Myocyte (in vitro differentiated cells): ENCODE data around the gene ARHGEF4. TPM values are rescaled to one million over a fixed set of nuclear protein-coding genes. Genes with fewer than 3 reads are reported as not detected.

ENCODE experiments used
- DNase-seq: peaks from one replicate; pipeline ENCODE4 v3.0.0-alpha.2; 2012; ENCODE audit warnings: low read depth
- total RNA-seq: library from RNA; depleted of rRNA; stranded (reverse); fragments of >200 nt; gene quantifications from 2 replicates; pipeline ENCODE4 v1.2.3, GENCODE V29; 2014

The ARHGEF4 gene
- total RNA-seq, 1 donor from 2014 or later = 0.86 TPM

DNA sequence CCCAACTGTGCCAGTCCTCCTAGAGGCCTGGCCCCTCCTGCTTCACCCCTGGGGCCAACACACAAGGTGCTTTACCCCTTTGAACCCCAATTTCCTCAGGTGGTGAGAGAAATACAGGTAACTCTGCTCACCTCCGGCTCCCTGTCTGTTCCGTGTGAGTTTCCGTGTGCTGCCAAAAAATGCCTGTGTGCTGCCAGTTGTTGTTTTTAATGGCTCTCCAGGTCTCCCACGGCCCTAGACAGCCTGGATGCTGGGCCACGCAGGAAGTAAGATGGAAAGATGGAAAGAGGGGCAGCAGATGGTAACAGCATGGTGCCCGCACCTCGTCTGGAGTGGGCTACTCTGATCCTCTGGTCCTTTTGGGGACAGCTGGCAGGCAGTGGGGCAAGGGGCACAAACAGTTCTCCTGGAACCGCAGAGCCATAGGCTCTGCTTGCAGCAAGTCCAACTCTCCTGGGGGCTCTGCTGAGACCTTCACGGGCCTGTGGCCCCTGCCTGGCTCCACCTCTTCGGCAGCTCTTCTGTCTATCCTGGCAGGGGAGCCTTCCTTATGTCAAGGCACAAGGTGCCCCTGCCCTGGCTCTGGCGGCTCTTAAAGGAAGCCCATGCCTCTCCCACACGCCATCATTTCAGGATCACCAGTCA is 4.3 kb upstream of the ARHGEF4 start:
- DNase-seq = no peak

DNA sequence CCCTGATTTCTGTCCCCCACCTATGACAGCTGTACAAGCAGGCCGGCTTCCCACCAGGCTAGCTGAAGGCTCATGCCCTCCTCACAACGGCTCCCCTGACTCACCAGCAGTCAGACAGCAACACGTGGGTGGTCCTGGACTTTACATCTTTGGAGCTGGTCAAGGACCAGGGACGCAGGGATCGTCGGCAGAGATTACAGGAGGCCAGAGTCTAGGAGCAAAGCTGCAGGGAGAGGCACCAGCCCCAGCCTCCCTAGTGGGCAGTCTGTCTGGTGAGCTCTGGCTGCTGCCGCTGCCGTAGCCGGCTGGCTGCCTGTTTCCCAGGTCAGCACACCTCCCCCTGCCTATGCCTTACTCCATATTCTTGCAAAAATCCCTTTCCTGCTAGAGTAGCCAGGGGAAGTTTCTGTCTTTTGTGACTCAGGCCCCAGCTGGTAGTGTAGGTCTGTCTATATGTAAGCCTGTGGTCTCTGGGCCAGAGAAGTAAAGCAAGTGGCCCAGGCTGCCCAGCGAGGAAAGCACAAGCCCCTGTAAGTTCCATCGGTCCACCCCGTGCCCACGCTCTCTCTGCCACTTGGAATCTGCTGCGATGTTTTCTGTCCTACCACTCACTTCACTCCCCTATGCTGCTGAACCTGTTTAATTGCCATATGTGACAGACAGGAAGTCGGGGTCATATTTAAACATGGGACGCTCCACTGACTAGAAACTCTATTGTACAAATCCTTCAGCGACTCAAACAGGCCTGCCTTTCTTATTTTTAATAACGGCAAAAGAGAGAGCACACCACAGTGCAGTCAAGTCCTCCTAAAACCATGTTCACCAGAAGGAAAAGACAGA is 2.4 kb upstream of the ARHGEF4 start:
- no peak for DNase-seq

DNA sequence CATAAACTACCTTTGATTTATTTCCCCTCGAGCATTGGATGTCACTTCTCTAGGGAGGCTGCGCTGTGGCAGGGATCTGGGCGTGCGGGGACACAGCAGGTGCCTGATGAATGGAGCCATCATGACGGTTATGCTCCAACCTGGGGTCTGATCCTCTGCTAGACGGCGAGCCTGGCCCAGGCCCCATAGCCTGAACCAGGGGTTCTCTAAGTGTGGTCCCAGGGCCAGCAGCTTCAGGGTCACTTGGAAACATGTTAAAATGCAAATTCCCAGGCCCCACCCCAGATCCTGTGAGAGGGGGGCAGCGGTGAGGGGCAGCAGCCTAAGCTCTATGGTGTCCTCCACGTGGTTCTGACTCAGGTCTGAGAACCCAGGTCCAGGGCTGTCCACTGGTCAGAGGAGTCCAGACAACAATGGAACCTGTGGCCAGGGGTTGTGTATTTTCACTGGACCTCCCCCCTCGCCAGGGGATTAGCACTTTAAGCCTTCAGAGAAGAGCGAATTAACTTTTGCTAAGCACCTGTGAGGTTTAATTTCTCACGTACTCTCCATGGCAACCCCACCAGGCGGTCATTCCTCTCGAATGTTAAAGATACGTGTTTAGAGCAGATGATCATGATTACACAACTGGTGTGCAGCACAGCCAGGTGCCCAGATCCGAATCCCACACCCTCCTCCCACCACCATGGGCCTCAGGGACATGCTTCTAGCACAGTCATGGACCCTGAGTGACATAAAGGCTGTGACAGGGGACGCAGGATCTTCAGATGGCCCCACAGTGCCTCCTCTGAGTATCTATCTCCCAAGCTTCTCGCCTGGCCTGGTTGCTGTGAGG is 1.6 kb upstream of the ARHGEF4 start:
- DNase-seq = no peak

DNA sequence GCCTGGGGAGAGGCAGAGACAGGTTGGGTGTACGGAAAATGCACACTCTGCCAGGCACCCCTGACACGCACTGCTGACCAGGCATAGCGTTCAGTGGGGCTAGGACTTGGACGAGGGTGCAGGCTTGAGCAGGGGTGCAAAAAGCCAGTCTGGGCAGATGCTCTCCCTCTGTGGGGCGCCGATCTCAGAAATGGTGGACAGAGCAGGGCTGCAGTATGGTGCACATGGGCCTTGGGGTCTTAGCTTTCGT is 1.0 kb upstream of the ARHGEF4 start:
- DNase-seq = no peak

DNA sequence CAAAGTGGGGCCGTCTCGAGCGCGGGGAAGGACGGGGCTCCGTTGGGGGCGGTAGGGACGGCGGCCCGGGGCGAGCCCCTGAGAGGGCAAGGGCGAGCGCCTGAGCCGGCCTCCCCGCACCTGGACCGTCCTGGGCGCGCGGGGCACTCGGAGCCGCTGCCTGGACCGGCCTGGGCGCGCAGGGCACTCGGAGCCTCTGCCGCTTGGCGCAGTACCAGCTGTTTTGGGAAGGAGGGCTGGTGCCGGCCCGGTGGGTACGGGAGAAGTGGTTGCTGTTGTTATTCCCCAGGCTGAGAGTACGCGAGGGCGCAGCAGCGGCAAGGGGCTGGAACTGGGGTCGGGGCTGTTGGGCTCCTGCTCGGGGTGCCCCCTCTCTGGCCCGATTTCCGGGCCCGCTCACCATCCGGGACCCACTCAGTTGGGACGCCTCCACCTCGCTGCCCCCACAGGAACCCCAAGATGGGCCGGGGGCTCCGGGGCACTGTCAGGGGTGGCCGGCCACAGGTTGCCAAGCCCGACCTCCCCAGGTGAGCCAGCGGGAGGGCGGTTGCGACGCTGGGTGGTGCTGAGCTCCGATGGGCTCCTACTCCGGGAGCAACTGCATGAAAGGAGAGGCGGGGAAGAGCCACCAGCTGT is 579 bp downstream of the ARHGEF4 start:
- no peak for DNase-seq

DNA sequence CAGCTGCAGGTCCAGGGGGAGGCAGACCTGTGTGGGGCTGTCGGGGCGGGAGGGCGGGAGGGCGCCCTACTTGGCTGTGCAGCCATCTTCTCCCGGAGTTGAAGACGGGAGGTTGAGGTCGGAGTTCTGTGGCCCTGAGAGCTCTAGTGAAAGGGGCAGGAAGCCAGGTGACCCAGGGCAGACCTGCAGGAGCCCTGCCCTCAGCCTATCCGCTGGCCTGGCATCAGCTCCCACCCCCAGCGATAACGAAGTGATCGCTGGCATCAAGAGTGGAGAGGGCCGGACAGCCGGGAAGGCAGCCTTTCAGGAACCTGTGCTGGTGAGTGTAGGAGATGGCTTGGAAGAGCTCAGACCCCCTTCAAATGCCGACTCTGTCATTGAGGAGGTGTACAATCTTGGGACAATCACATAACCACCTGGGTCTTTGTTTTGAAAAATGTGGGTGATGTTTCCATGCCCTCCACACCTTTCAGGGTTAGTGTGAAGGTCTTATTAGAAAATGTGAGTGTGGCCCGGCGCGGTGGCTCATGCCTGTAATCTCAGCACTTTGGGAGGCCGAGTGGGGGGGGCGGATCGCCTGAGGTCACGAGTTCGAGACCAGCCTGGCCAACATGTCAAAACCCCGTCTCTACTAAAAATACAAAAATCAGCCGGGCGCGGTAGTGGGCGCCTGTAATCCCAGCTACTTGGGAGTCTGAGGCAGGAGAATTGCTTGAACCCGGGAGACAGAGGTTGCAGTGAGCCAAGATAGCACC is 1.3 kb downstream of the ARHGEF4 start:
- DNase-seq = no peak

DNA sequence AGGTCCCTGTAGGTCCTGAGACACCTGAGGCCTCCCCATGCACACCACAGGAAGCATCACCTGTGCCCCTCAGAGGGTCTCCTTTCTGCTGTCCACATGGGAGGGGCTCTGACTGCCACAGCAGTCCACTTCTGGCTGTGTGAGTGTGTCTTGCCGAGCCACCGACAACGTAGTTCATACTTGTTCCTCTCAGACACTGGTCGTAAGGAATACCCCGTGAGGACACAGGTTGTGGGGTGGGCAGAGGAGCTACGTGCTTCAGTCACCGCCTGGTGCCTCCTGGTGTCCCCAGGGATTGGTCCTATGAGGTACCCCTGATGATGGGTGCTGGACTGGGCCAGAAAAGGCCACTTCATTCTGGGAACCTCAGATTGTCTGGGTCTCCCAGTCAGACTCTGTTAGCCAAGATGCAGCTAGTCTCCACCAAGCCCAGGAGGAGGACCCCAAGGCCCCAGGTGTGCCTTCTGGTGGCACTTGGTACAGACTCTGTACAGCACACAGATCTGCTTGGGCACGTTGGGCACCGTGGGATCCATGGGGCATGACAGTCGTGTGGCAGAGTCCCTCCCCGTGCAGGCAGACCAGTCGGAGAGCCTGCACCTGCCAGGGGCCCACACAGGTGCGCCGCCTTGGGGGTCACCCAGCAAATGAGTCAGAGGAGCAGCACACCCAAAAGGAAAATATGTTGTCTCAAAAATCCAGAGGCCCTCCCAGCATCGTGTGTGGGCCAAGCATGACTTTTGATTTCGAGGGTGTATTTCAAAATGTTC is 2.5 kb downstream of the ARHGEF4 start:
- no peak for DNase-seq

DNA sequence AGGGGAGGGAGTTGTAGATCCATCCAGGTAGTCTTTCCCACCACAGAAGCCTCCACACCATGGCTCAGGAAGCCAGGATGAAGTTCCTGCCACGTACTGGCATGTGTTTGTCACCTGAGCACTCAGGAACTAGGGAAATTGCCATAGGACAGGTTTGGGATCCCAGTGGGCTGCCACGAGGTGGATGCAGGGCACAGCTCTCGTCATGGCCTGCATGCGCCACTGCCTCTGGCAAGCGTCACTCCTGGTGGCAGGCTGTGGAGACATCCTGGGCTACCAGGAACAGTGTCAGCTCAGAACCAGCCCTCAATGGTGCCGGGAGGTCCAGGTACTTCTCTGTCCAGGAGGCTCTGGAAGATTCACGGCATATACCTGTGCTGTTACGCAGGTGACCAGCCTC is 3.8 kb downstream of the ARHGEF4 start:
- no peak for DNase-seq

DNA sequence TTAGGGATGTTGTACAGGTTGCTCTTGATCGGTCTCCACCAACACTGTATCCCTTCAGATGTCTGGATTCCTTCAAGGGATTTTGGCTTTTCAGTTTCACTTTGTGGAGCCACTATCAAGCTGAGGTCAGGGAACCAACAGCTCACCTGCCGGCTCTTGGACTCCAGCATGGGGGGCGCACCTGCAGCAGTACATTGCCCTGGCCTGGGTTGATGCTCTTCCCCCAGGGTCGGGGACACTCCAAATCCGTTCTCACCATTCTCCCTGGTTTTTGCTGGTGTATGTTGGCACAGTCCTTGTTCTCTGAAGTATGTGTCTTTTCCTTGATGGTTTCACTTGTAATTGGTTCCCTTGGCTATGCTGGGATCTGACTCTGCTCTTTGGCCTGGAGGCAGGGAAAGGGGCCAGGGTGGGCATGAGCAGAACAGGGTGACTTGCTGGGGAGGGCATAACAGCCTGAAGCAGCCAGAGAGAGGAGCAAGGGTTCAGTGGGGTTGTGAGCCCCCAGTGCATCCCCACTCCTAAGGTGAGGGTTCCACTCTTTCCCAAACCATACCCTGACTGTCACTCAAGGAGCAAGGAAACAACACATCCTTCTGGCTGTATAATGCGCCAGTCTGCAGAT is 5.1 kb downstream of the ARHGEF4 start:
- DNase-seq = no peak

DNA sequence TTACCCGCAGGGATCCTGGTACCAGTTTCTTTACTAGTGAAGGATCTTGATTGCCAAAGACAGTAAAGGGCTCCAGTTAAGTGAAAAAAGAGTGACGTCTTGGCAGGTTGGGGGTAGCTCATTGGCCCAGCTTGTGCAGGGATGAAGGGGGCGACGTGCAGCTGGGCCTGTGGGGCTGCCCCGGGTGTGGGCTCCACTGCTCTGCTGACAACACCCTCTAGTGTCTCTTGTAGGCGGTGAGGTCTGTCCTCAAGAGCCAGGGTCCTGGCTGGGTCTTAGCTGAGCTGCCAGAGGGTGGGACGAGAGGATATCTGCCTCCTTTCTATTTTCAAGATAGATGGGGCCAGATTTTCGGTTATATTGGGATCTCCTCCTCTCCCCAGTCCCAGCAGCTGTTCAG is 6.1 kb downstream of the ARHGEF4 start:
- DNase-seq = no peak

DNA sequence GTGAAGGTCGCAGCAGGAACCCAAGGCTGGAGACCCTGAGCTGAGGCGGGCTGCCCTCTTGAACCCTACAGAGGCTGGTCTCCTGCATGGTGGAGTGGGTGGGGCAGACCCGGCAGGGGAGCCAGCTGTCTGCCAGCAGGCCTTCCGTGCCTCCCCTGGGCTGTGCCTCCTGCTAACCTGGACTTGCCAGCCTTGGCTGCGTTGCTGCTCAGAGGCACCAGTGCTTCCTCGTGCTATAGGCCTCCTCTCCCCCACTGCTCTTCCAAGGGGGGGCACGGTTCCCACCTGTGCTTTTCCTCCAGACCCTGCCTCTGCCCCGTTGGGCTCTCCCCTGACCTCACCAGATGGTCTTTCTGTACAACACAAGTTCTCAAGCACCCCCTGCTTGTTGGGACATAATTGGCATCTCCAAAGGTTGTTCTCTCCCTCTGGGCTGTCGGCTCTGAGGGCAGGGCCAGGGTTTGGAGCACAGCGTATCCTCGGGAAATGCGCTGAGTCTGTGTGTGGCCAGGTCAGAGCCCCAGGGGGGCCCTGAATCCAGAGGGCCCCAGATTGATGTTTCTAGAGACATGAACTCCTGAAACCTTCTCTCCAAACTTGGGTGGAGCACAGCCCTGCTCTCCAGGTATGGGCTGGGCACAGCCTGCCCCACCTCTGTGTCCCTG is 6.7 kb downstream of the ARHGEF4 start:
- DNase-seq = no peak

DNA sequence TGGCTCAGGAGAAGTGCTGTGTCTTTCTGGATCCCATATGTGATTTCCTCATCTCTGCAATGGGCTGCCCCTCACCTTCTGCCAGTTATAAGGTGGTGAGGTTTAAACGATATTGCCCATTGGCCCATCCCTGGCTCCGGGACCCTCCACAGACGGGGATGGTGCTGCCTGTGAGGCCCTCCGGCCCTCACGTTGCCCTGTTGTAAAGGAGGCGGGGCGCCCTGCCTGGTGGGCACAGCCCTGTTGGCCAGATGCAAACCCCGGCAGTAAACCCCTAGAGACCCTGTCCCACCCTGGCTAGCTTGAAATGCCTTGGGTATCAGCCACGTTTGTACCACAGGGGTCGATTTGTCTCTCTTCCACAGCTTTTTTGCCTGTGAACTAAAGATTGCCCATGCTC is 7.4 kb downstream of the ARHGEF4 start:
- DNase-seq = no peak

DNA sequence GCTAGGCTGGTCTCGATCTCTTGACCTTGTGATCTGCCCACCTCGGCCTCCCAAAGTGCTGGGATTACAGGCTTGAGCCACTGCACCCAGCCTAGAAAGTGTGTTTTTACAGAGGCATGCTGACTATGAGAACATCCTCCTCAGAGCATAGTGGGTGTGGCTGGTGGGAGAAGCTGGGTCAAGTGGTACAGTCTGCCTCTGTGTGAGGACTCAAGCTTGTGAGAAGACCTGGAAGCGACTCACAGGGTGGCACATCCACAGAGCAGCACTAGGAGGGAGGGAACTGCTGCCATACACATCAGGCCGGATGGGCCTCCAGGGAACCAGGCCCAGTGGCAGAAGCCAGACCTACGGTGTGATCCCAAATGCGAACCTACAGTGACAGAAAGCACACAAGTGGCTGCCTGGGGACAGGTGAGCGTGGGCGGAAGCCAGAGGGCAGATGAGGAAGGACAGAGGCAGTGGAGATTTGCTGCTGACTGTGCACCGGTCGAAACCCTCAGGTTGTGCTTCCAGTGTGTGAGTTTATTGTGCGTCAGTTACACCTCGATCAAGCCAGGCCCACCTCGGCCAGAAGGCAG is 8.9 kb downstream of the ARHGEF4 start:
- no peak for DNase-seq

DNA sequence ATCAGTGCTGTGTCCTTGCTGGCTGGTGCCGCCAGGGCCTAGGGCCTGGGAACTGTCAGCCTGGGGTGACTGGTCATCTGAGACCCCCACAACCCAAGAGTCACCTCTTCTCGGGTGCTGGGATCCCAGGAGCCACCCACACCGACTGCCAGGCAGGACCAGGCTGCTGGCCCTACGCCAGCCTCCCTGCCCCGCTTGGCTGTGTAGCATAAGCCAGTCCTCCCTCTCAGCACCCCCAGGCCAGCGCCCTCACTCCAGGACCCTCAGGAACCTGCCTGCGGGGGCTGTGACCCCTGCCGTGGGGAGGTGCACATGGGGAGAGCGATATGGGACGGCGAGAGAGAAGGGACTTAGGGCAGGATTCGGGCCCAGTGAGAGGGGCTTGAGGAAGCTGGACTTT is 9.5 kb downstream of the ARHGEF4 start:
- DNase-seq = no peak

DNA sequence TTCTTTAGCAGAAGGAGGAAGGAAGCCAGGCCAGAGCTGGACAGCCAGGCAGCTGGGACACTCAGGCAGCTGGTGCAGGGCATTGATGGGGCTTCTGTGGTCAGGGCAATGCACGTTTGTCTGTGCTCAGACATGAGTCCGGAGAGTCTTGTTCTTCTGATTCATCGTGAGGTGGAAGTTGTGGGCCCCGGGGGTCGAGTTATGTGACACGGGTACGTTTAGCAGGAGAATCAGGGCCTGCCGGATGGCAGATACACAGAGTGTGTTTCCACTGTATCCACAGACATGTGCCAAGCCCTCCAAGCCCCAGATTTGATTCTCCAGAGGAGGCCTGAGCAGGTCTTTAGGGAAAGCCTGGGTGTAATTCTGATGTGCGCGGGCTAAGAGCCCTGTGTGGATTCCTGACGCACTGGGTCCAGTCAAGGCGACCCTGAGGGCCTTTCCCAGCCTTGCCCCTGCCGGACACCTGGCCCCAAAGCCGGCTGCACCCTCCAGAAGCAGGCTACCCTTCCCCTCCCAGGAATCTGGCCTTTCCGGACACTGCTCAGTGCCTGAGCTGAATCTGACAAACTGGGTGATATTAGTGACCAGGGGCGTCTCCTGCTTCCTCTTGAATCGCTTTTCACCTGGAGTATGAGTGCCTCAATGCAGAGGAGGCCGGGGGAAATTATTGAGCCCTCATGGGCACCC is 10.1 kb downstream of the ARHGEF4 start:
- peak; percentile 53 for DNase-seq

DNA sequence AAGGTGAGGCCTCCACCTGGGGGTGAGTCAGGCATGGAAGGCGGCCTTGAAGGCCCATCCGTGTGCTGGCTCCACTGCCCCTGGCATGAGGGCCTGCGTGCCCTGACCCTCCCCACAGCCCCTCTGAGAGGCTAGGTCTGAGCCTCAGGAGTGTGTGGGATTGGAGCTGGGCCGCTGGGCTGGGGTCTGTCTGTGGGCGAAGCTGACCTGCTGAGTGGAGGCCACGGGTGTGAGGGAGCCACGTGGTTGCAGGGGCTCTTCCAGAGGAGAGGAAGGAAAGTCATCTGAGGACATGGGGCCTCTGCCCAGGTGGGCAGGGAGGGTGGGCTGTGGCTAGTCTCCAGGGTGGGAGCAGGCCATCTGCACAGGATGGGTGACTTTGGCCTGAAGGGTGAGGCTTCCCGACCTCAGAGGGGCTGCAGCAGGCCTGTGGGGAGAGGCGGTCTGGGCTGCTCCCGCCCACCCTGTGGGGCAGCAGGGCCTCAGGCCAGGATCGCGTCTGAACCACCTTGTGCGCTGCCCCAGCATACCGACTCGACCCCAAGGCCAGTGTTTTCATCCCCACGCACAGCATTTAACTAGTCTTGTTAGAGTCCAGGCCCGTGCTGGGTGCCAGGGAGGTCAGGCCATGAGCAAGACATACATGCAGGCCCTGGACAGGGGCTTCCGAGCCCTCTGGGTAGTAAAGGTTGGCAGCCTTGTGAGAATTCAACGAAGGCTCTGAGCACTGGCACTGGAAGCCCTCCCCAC is 11.2 kb downstream of the ARHGEF4 start:
- DNase-seq = no peak

DNA sequence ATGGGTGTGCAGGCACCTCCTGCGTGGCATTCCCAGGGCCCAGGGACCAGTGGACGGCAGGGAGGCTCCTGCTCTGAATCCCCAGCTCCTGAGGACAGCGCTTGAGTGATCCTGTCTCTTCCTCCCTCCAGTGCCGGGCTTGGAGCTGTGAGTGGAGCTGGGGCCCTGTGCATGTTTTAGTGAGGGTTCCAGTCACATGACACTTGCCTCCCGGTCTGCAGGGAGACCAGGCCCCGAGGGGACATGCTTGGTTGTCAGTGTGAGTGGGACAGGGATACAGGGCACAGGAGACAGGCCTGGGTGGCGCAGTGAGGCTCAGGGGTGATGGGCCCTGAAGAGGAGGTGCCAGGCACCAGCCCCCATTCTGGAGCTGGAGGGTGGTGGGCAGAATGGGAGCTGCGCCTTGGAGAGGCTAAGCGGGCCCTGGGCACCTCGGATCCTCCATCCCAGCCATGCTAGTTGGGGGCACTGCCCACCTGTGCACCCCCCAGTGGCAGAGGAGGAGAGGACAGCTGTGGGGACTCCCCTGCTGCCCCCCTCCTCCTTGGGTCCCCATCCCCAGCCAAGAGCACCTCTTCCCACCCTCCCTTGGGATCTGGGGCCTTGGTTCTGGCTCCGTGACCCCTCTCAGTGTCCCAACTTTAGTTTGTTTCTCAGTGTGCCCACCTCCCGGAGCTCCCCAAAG is 12.0 kb downstream of the ARHGEF4 start:
- no peak for DNase-seq
